HCT116 (cell line): ENCODE data around the gene FER. TPM values are rescaled to one million over a fixed set of nuclear protein-coding genes. Genes with fewer than 3 reads are reported as not detected.

ENCODE experiments used
- ATAC-seq: fragments of 200-7000 bp; cut with Tn5 transposase; 2 replicates; pipeline ENCODE4 v1.9.1; 2020; ENCODE audit warnings: mild to moderate bottlenecking, moderate library complexity
- BruUV-seq: library from RNA; stranded (reverse); fragments of 400-500 nt; replicated peaks from 2 replicates; lab custom pipeline; 2021; lab: Mats Ljungman, UMichigan
- CTCF ChIA-PET: fragments of 300-600 bp; sonication (Branson Sonifier 250); formaldehyde crosslinking; loops from one replicate; lab custom pipeline; 2021; ENCODE audit warnings: antibody characterized with exemption; lab: Charles Lee
- POLR2A ChIA-PET: fragments of 300-600, 350-600 bp; sonication (Branson Sonifier 250); formaldehyde crosslinking; loops from one replicate; lab custom pipeline; 2021; ENCODE audit warnings: antibody characterized with exemption; lab: Charles Lee
- RAD21 ChIA-PET, 2 experiments: fragments of 300-600 bp; sonication (Branson Sonifier 250); formaldehyde crosslinking; loops; one replicate each; lab custom pipeline; 2023; ENCODE audit warnings: low total read pairs in 2 of 2; ENCODE audit not compliant: uncharacterized antibody in 2 of 2, unreplicated experiment in 2 of 2, low non-redundant PET in 1 of 2; lab: Charles Lee
- DNase-seq: peaks from one replicate; pipeline ENCODE4 v3.0.0-alpha.2; 2010; ENCODE audit warnings: low read depth, low spot score
- H2AFZ ChIP-seq: fragments of 200-600 bp; shearing (Covaris generic), sonication (generic); 2 replicates; pipeline ENCODE4 v1.6.1; 2017; ENCODE audit warnings: low read depth, mixed run types, mixed read lengths, antibody characterized with exemption, low read length; ENCODE audit not compliant: poor library complexity, severe bottlenecking
- H3K27ac ChIP-seq: 2 replicates; pipeline ENCODE4 v1.5.1; 2012; ENCODE audit warnings: low read depth, low read length
- H3K27me3 ChIP-seq: fragments of 200-600 bp; sonication (generic); 2 replicates; pipeline ENCODE4 v1.6.1; 2016; ENCODE audit warnings: mixed run types, low read length, mixed read lengths; ENCODE audit not compliant: insufficient read depth
- H3K36me3 ChIP-seq, 2 experiments: fragments of 200-500 bp in 1 of 2; fragments of 200-600 bp in 1 of 2; sonication (Bioruptor generic) in 1 of 2; sonication (generic) in 1 of 2; 2 replicates each; pipeline versions ENCODE4 v1.5.1 to v1.6.1; 2014 to 2016; ENCODE audit warnings: low read length in 2 of 2, inconsistent platforms in 1 of 2, mixed read lengths in 1 of 2, mixed run types in 1 of 2; ENCODE audit not compliant: insufficient read depth in 2 of 2, control insufficient read depth in 1 of 2
- H3K4me1 ChIP-seq, 2 experiments: fragments of 200-600 bp in 1 of 2; sonication (generic) in 1 of 2; 2 replicates each; pipeline versions ENCODE4 v1.5.1 to v1.6.1; 2012 to 2017; ENCODE audit warnings: low read length in 2 of 2, inconsistent platforms in 1 of 2, mild to moderate bottlenecking in 1 of 2, mixed read lengths in 1 of 2, mixed run types in 1 of 2, moderate library complexity in 1 of 2; ENCODE audit not compliant: insufficient read depth in 2 of 2, control insufficient read depth in 1 of 2
- H3K4me2 ChIP-seq: fragments of 200-600 bp; sonication (generic); 2 replicates; pipeline ENCODE4 v1.6.1; 2017; ENCODE audit warnings: mixed run types, low read length, mixed read lengths
- H3K4me3 ChIP-seq, 2 experiments: fragments of 200-600 bp in 1 of 2; sonication (generic) in 1 of 2; replicated peaks in 1 of 2; 2 replicates each; pipeline ENCODE4 v1.5.1; 2011 to 2016; ENCODE audit warnings: low read length in 2 of 2, control low read depth in 1 of 2, low read depth in 1 of 2, mild to moderate bottlenecking in 1 of 2, mixed read lengths in 1 of 2, mixed run types in 1 of 2
- H3K79me2 ChIP-seq: fragments of 200-600 bp; sonication (generic); 2 replicates; pipeline ENCODE4 v1.6.1; 2017; ENCODE audit warnings: mild to moderate bottlenecking, mixed run types, low read length, moderate library complexity, mixed read lengths; ENCODE audit not compliant: insufficient read depth
- H3K9ac ChIP-seq: fragments of 200-600 bp; sonication (generic); 2 replicates; pipeline ENCODE4 v1.6.1; 2016; ENCODE audit warnings: low read length, mixed read lengths
- H3K9me2 ChIP-seq: fragments of 200-600 bp; sonication (generic), shearing (Covaris generic); 2 replicates; pipeline ENCODE4 v1.6.1; 2017; ENCODE audit warnings: mixed run types, mild to moderate bottlenecking, moderate library complexity; ENCODE audit not compliant: insufficient read depth
- H3K9me3 ChIP-seq, 2 experiments: fragments of 200-500 bp in 1 of 2; fragments of 200-600 bp in 1 of 2; sonication (Bioruptor generic) in 1 of 2; sonication (generic) in 1 of 2; 2 replicates each; pipeline ENCODE4 v1.6.1; 2014 to 2017; ENCODE audit warnings: low read length in 2 of 2, mixed read lengths in 2 of 2, inconsistent platforms in 1 of 2, low read depth in 1 of 2, mild to moderate bottlenecking in 1 of 2, mixed run types in 1 of 2, moderate library complexity in 1 of 2; ENCODE audit not compliant: control insufficient read depth in 1 of 2, insufficient read depth in 1 of 2
- H4K20me1 ChIP-seq: fragments of 200-600 bp; sonication (generic), shearing (Covaris generic); 2 replicates; pipeline ENCODE4 v1.6.1; 2017; ENCODE audit warnings: mixed run types, mild to moderate bottlenecking, moderate library complexity; ENCODE audit not compliant: insufficient read depth
- ATF3 ChIP-seq: IDR thresholded peaks from 2 replicates; pipeline ENCODE4 v1.6.1; 2012
- CBX3 ChIP-seq: IDR thresholded peaks from 2 replicates; pipeline ENCODE4 v1.6.1; 2012; ENCODE audit warnings: low read depth
- EGR1 ChIP-seq: IDR thresholded peaks from 2 replicates; pipeline ENCODE4 v1.6.1; 2012; ENCODE audit warnings: low read depth
- ELF1 ChIP-seq: IDR thresholded peaks from 2 replicates; pipeline ENCODE4 v1.6.1; 2012; ENCODE audit warnings: low read depth, borderline replicate concordance
- EZH2 ChIP-seq: fragments of 200-600 bp; sonication (generic); IDR thresholded peaks from 2 replicates; pipeline ENCODE4 v1.6.1; 2017; ENCODE audit warnings: antibody characterized with exemption, mixed run types
- FOSL1 ChIP-seq: IDR thresholded peaks from 2 replicates; pipeline ENCODE4 v1.6.1; 2012; ENCODE audit warnings: low read depth
- JUND ChIP-seq: IDR thresholded peaks from 2 replicates; pipeline ENCODE4 v1.6.1; 2012
- POLR2A ChIP-seq: IDR thresholded peaks from 2 replicates; pipeline ENCODE4 v1.7.0; 2011; ENCODE audit warnings: borderline replicate concordance; ENCODE audit not compliant: insufficient read depth, insufficient read length; ENCODE audit errors: extremely low read depth
- POLR2AphosphoS5 ChIP-seq: IDR thresholded peaks from 2 replicates; pipeline ENCODE4 v1.6.1; 2011; ENCODE audit warnings: mild to moderate bottlenecking, low read depth, low read length, moderate library complexity
- SP1 ChIP-seq: IDR thresholded peaks from 2 replicates; pipeline ENCODE4 v1.6.1; 2012; ENCODE audit warnings: low read depth
- TCF7L2 ChIP-seq: IDR thresholded peaks from 2 replicates; pipeline ENCODE4 v1.7.0; 2011; ENCODE audit warnings: borderline replicate concordance, inconsistent platforms; ENCODE audit not compliant: insufficient read depth, insufficient read length; ENCODE audit errors: extremely low read depth
- YY1 ChIP-seq: IDR thresholded peaks from 2 replicates; pipeline ENCODE4 v1.6.1; 2011; ENCODE audit warnings: low read length, low read depth, moderate library complexity, mild to moderate bottlenecking; ENCODE audit not compliant: insufficient replicate concordance; ENCODE audit errors: extremely low read depth
- ZBTB33 ChIP-seq: IDR thresholded peaks from 2 replicates; pipeline ENCODE4 v1.6.1; 2011; ENCODE audit warnings: mild to moderate bottlenecking, low read length, moderate library complexity; ENCODE audit not compliant: insufficient replicate concordance; ENCODE audit errors: extremely low read depth
- ZFX ChIP-seq: fragments of 450-650 bp; IDR thresholded peaks from 2 replicates; pipeline ENCODE4 v1.6.1; 2017
- ZNF274 ChIP-seq: fragments of 200-500 bp; sonication (Bioruptor generic); IDR thresholded peaks from 2 replicates; pipeline ENCODE4 v1.6.1; 2014; ENCODE audit warnings: mild to moderate bottlenecking, low read depth, low read length, inconsistent platforms
- intact Hi-C: fragments of 100-400 bp; cut with micrococcal nuclease; formaldehyde crosslinking; loops from 2 replicates; pipeline ENCODE4 v1.10.0; 2022
- total RNA-seq: library from RNA; stranded (reverse); gene quantifications from one replicate; pipeline ENCODE4 v1.2.1, GENCODE V29; 2021; ENCODE audit not compliant: unreplicated experiment
- TF ChIP-seq, protein P1 (sequence below): IDR thresholded peaks from 2 replicates; pipeline ENCODE4 v1.6.1; 2012
- TF ChIP-seq, protein P2 (sequence below), 3 experiments: fragments of 200-600 bp in 1 of 3; sonication (generic) in 1 of 3; IDR thresholded peaks in 2 of 3; conservative IDR thresholded peaks in 1 of 3; 2 replicates each; pipeline ENCODE4 v1.5.1; 2012 to 2017; ENCODE audit warnings: low read depth in 2 of 3, low read length in 2 of 3, antibody characterized with exemption in 1 of 3, borderline replicate concordance in 1 of 3, control low read depth in 1 of 3, mild to moderate bottlenecking in 1 of 3, mixed read lengths in 1 of 3, mixed run types in 1 of 3, moderate library complexity in 1 of 3; ENCODE audit not compliant: insufficient read depth in 1 of 3
- TF ChIP-seq, protein P3 (sequence below): IDR thresholded peaks from 2 replicates; pipeline ENCODE4 v1.6.1; 2012; ENCODE audit warnings: low read depth

Gene FER
- total RNA-seq, 1 experiment from 2014 or later, result 32.0 TPM

GRCh38 chr5:108900668-108901067 is 153.0 kb downstream of the FER start:
- Histone ChIP-seq H3K9me2 (no peaks in the 10 kb centered on the region), H3K27me3 (no peaks in the 10 kb centered on the region), H3K9ac (no peak overlapping the region), H3K4me3 (no peak overlapping the region), H3K36me3 (no peaks in the 10 kb centered on the region), H3K9me3 (no peaks in the 10 kb centered on the region), H4K20me1 (no peaks in the 10 kb centered on the region), H3K4me2 (no peak overlapping the region), H3K79me2 (no peaks in the 10 kb centered on the region), H3K4me1 (no peaks in the 10 kb centered on the region), H3K27ac (no peak overlapping the region), H2AFZ (no peak overlapping the region)
- intact Hi-C loops, result no loop called here
- TF ChIP-seq ZFX (no peak), CBX3 (no peak), SP1 (no peak), ATF3 (no peak), TCF7L2 (no peak), ZNF274 (no peak), POLR2A (no peak), EZH2 (no peak), JUND (no peak), EGR1 (no peak), ZBTB33 (no peak), POLR2AphosphoS5 (no peak), FOSL1 (no peak), YY1 (no peak), ELF1 (no peak)
- TF ChIP-seq, protein P1, sequence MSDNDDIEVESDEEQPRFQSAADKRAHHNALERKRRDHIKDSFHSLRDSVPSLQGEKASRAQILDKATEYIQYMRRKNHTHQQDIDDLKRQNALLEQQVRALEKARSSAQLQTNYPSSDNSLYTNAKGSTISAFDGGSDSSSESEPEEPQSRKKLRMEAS, result no peak
- TF ChIP-seq, protein P2, sequence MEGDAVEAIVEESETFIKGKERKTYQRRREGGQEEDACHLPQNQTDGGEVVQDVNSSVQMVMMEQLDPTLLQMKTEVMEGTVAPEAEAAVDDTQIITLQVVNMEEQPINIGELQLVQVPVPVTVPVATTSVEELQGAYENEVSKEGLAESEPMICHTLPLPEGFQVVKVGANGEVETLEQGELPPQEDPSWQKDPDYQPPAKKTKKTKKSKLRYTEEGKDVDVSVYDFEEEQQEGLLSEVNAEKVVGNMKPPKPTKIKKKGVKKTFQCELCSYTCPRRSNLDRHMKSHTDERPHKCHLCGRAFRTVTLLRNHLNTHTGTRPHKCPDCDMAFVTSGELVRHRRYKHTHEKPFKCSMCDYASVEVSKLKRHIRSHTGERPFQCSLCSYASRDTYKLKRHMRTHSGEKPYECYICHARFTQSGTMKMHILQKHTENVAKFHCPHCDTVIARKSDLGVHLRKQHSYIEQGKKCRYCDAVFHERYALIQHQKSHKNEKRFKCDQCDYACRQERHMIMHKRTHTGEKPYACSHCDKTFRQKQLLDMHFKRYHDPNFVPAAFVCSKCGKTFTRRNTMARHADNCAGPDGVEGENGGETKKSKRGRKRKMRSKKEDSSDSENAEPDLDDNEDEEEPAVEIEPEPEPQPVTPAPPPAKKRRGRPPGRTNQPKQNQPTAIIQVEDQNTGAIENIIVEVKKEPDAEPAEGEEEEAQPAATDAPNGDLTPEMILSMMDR (IDR thresholded peaks at IDR 0.05 in 2 of 3, conservative IDR thresholded peaks at IDR 0.05 in 1 of 3; ENCODE audit: borderline replicate concordance in 1 of 3, insufficient read depth in 1 of 3, low read depth in 2 of 3, low read length in 2 of 3), result no peak
- TF ChIP-seq, protein P3, sequence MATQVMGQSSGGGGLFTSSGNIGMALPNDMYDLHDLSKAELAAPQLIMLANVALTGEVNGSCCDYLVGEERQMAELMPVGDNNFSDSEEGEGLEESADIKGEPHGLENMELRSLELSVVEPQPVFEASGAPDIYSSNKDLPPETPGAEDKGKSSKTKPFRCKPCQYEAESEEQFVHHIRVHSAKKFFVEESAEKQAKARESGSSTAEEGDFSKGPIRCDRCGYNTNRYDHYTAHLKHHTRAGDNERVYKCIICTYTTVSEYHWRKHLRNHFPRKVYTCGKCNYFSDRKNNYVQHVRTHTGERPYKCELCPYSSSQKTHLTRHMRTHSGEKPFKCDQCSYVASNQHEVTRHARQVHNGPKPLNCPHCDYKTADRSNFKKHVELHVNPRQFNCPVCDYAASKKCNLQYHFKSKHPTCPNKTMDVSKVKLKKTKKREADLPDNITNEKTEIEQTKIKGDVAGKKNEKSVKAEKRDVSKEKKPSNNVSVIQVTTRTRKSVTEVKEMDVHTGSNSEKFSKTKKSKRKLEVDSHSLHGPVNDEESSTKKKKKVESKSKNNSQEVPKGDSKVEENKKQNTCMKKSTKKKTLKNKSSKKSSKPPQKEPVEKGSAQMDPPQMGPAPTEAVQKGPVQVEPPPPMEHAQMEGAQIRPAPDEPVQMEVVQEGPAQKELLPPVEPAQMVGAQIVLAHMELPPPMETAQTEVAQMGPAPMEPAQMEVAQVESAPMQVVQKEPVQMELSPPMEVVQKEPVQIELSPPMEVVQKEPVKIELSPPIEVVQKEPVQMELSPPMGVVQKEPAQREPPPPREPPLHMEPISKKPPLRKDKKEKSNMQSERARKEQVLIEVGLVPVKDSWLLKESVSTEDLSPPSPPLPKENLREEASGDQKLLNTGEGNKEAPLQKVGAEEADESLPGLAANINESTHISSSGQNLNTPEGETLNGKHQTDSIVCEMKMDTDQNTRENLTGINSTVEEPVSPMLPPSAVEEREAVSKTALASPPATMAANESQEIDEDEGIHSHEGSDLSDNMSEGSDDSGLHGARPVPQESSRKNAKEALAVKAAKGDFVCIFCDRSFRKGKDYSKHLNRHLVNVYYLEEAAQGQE, result no peak
- ChIA-PET RAD21 (no interaction called here), CTCF (no interaction called here), POLR2A (no interaction called here)
- BruUV-seq, result no TSS peak
- DNase-seq (no peak), ATAC-seq (no peak)
